ENCODE results near the gene SPG11. TPM values are rescaled to one million over a fixed set of nuclear protein-coding genes. Genes with fewer than 3 reads are reported as not detected.

Gene SPG11
- total and polyA plus RNA-seq, 10 of the 15 experiments (the other 5 are each of a cell fraction or from before 2014, with no cell fraction given): 22.1 to 85.1 (median 47.2) TPM

GRCh38 chr15:44569316-44569715 is 94.1 kb downstream of the SPG11 start:
- DNase-seq (ENCODE audit: low read depth, low spot score) (no peak), FAIRE-seq (no peak), ATAC-seq (no peak)
- no peak overlapping the region for H3K27ac ChIP-seq (ENCODE audit: control insufficient read depth, insufficient read depth)
- peaks cover 9% of the 10 kb centered on the region; the same call in 2 of the 3 replicates for H3K9me3 ChIP-seq (replicated peaks; ENCODE audit: control insufficient read depth, insufficient read depth, low read length)
- CTCF ChIA-PET: no interaction called here
- RAD21 ChIA-PET (ENCODE audit: unreplicated experiment): interaction anchor here (0.9 to 1.5 kb wide), 2 partner anchors 8 to 167 kb away, joined by 4 to 5 read pairs; partner anchors contain the start of gene TRIM69
- no peaks in the 10 kb centered on the region for H3K79me2 ChIP-seq (ENCODE audit: control insufficient read depth, insufficient read depth, low read length)
- H2AFZ ChIP-seq (ENCODE audit: control insufficient read depth, low read depth, low read length): no peak overlapping the region
- 87% methylated on average over 4 of the region's 4 CpGs for WGBS (ENCODE audit: insufficient coverage, insufficient replicate concordance, low lambda C conversion rate, missing lambda C conversion rate)
- TF ChIP-seq, protein P1, sequence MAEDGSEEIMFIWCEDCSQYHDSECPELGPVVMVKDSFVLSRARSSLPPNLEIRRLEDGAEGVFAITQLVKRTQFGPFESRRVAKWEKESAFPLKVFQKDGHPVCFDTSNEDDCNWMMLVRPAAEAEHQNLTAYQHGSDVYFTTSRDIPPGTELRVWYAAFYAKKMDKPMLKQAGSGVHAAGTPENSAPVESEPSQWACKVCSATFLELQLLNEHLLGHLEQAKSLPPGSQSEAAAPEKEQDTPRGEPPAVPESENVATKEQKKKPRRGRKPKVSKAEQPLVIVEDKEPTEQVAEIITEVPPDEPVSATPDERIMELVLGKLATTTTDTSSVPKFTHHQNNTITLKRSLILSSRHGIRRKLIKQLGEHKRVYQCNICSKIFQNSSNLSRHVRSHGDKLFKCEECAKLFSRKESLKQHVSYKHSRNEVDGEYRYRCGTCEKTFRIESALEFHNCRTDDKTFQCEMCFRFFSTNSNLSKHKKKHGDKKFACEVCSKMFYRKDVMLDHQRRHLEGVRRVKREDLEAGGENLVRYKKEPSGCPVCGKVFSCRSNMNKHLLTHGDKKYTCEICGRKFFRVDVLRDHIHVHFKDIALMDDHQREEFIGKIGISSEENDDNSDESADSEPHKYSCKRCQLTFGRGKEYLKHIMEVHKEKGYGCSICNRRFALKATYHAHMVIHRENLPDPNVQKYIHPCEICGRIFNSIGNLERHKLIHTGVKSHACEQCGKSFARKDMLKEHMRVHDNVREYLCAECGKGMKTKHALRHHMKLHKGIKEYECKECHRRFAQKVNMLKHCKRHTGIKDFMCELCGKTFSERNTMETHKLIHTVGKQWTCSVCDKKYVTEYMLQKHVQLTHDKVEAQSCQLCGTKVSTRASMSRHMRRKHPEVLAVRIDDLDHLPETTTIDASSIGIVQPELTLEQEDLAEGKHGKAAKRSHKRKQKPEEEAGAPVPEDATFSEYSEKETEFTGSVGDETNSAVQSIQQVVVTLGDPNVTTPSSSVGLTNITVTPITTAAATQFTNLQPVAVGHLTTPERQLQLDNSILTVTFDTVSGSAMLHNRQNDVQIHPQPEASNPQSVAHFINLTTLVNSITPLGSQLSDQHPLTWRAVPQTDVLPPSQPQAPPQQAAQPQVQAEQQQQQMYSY (CRISPR knock-in tag; IDR thresholded peaks at IDR 0.05): no peak
- TF ChIP-seq ZNF274 (IDR thresholded peaks at IDR 0.05; ENCODE audit: insufficient read depth, insufficient read length) (no peak), NFYB (IDR thresholded peaks at IDR 0.05; ENCODE audit: insufficient read depth, low read depth, low read length) (no peak), FOXK2 (IDR thresholded peaks at IDR 0.05) (no peak)
- no peaks in the 10 kb centered on the region for H3K27me3 ChIP-seq (replicated peaks in 1 of 2; ENCODE audit: control insufficient read depth in 2 of 2, insufficient read depth in 2 of 2, low read length in 1 of 2)
- POLR2A ChIA-PET: no interaction called here
- H3K9ac ChIP-seq (ENCODE audit: control insufficient read depth, insufficient read depth, low read length): no peak overlapping the region
- intact Hi-C loops (cut with micrococcal nuclease; ENCODE audit: unreplicated experiment) (no loop called here), in situ Hi-C loops (cut with MboI) (no loop called here)
- H3K4me2 ChIP-seq (ENCODE audit: control insufficient read depth, insufficient read depth): no peak overlapping the region
- H4K20me1 ChIP-seq (ENCODE audit: control insufficient read depth, insufficient read depth): no peaks in the 10 kb centered on the region; the same call in 1 of the 2 replicates
- SMC1A ChIA-PET (ENCODE audit: uncharacterized antibody, unreplicated experiment): interaction anchor here (1.7 kb wide), 1 partner anchor 9 kb away, joined by 4 read pairs; no protein-coding TSS in a partner anchor
- peaks cover 21 to 41% of the 10 kb centered on the region in 2 experiments for H3K36me3 ChIP-seq (ENCODE audit: control insufficient read depth in 2 of 2, insufficient read depth in 2 of 2, low read length in 1 of 2)
- H3K4me1 ChIP-seq (ENCODE audit: control insufficient read depth, insufficient read depth, low read length): no peaks in the 10 kb centered on the region
- no TSS peak for BruUV-seq (replicated peaks)
- H3K4me3 ChIP-seq: no peak overlapping the region
